CD4-positive, alpha-beta T cell treated with Interleukin-21 for 1 hour (primary cell): ENCODE results near the gene PPA2.
"Not testable (repeated sequence)": the region's sequence is repeated elsewhere in the genome, so short reads cannot be mapped to it uniquely, and the experiment has no call there.

ENCODE experiments used
- DNase-seq: peaks from one replicate; pipeline ENCODE4 v3.0.0-alpha.2; 2020

Gene PPA2

DNA sequence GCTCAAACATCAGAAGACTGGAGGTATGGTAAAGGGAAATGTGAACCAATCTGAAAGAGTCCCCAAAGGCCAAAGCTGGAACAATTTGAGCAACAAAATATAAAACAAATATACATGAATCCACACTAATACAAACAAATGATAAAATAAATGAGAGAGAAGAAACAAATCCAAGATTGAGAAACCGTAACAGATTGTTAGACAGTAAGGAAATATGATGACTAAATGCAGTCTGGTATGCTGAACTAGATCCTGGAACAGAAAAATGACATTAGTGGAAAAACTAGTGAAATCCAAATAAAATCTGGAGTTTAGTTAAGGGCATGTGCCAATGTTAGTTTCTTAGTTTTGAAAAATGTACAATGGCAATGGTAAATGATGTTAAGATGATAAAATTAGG is 15.9 kb downstream of the PPA2 start:
- DNase-seq = no peak

DNA sequence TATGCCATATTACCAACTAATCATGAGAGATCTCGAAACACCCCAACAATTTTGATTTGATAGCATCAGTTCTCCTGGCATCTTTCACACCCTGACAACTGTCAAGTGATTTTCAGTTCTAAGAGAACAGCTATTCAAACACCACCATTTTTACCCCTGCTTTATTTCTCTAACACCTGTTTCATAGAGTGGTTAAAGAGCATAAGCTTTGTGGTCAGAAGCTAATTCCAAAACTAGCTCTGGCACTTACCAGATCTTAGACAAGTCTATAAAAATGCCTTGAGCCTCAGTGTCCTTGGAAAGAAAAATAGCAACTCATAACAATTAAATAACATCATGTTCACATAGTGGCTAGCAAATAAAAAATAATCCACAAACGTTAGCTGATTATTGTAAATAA is 17.9 kb downstream of the PPA2 start:
- DNase-seq = no peak

DNA sequence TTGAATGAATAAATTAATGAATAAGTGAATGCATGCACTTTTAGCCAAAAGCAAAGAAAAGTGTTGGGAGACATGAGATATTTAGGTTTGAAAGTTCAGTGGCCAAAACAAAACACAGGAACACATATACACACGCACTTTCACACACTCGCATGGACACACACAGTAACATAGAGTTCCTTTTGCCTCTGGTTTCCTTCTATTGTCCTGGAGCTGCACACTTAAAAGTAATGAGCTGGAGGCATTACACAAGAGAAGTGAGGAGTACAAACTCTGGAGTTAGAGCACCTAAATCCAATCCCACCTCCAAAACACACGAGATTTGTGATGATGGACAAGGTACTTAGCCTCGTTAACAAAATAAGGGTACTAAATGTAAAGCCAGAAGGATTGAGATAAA is 18.7 kb downstream of the PPA2 start:
- no peak for DNase-seq

DNA sequence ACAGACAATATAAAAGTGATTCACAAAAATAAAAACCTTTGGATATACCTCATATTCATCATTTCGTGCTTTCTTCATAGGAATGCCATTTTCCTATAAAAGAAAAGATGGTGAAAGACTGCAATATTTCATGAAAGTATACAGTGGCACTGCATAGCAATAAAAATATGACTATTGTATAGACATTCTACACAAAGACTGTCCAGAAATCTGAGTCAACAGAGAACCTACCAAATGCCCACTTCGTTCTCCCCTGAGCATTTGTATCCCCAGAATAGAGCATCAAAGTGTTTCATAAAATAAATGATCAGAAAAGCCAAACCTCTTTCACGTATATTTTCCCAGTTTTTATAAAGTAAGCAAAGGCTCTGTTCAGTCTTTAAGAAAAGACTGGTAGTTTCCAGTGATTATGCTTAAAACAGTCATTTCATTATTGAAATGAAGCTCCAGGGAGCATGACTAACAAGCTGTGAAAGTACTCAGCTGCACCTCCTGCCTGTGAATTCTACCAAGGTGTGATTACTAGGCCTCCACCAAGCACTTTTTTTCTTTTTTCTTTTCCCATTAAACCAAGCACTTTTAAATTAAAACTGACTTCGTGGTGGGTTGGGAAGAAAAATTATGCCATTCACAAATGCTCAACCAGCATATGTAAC is 20.2 kb downstream of the PPA2 start:
- DNase-seq = no peak

DNA sequence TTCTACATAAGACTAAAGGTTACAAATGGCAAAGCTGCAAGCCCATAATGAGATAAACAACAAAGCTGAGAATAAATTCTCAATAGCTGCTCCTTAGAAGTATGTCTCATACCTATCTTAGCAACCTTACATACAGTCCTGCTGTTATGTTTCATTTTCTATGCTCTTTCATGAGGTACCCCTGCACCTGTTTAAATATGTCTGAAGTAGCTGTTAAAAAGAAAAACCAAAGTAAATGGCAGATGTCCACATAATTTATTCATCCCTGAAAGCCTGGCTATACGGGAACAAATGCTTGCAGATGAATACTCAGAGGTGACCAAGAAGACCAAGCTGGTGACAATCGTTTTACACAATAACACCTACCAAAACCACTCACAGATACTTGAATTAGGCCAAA is 22.5 kb downstream of the PPA2 start:
- DNase-seq = no peak

DNA sequence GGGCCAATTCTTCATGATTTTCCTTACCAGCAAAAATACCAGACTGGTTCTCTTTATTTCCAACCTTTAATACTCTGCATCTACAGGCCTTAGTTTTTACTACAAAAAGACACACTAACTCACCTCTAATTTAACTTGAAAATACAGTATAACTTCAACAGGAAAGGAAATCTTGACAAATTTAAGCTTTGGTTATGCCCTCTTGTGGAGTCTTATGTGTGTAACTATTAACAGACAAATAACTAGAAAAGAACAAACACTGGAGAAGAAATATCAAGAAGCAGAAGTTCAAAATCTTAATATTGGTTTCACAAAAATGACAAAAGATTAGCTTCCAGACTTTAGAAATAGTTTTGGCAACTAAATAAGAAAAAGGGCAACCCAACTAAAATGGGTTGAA is 33.0 kb downstream of the PPA2 start:
- DNase-seq = no peak

DNA sequence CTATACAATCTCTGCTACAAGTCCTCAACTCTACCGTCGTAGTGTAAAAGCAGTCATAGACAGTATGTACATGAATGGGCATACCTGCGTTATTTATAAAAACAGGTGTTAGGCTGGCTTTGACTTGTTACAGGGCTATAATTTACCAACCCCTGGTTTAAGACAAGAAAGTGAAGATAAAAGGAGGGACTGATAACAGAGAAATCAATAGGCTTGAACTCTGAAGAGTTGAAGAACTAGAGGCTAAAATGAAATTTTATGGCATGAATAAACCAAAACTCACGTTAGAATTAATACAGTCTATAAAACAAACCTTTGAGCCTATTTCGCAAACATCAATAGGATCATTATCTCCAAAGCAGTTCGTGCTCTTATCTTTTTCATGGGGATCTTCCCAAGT is 36.2 kb downstream of the PPA2 start:
- DNase-seq = no peak

DNA sequence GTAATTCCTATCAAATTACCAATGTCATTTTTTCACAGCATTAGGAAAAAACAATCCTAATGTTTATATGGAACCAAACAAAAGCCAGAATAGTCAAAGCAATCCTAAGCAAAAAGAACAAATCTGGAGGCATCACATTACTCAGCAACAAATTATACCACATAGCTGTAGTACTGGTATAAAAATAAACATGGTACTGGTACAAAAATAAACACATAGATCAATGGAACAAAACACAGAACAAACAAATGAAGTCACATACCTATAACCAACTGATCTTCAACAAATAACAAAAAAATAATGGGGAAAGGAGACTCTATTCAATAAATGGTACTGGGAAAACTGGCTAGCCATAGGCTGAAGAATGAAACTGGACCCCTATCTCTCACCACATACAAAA is 37.4 kb downstream of the PPA2 start:
- DNase-seq = no peak

DNA sequence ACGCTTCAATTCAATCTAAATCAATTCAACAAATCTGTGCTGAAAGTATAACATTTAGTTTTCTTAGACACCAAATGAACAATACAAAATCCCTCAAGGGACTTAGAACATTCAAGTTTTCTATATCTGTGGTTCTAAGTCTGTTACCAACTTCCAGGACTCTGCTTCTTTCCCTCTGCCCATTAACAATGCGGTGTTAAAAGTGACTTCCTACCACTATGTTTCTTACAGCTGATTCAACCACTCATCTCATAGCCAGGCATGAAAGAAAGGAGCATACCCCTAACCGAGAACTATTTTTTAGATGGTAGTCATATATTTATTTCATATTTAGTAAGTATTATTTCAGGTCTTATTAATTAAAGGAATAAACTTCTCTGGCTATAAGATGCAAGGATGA is 38.9 kb downstream of the PPA2 start:
- DNase-seq = no peak

DNA sequence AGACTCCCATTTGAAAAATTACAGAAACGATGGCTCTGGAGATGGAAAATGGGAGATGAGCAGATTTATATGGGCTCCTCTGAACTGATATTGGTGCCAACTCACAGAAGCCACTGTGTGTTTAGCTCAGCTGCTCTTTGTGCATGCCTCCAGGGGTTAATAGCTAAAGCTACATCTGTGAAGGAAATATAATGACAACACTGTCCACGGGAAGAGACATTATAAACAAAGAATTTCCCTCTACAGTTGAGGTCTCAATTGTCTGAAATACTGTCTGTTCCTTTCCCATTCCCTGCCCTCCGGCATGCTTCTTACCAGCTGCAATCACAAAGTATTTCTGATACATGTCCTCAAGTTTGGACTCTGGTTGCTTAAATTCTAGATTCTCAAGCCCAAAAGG is 40.4 kb downstream of the PPA2 start:
- no peak for DNase-seq

DNA sequence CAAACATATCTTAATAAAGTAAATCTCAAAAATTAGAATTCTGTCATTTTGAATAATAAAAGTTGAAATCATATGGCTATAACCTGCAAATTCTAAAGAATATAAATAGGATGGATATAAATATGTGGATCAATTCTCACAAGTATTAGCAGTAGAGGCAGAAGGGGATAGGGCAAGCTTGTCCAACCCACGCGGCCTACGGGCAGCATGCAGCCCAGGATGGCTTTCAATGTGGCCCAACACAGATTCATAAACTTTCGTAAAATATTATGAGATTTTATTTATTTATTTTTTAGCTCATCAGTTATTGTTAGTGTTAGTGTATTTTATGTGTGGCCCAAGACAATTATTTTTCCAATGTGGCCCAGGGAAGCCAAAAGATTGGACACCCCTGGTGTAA is 41.4 kb downstream of the PPA2 start:
- no peak for DNase-seq

DNA sequence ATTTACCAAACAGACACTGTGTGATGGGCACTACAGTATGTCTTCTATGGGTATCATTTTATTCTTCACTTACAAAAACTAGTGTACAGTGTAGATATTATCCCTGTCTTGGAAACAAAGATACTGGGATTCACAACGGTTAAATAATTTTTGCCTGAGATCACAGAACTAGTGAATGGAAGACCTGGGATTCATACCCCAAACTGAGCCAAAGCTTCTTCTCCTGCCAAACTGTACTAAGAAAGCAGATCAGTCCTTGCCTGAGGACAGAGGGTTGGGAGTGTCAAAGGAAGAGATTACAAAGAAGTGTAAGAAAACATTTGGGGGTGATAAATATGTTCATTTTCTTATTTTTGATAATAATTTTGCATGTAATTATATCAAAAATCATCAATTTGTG is 43.1 kb downstream of the PPA2 start:
- DNase-seq = no peak

DNA sequence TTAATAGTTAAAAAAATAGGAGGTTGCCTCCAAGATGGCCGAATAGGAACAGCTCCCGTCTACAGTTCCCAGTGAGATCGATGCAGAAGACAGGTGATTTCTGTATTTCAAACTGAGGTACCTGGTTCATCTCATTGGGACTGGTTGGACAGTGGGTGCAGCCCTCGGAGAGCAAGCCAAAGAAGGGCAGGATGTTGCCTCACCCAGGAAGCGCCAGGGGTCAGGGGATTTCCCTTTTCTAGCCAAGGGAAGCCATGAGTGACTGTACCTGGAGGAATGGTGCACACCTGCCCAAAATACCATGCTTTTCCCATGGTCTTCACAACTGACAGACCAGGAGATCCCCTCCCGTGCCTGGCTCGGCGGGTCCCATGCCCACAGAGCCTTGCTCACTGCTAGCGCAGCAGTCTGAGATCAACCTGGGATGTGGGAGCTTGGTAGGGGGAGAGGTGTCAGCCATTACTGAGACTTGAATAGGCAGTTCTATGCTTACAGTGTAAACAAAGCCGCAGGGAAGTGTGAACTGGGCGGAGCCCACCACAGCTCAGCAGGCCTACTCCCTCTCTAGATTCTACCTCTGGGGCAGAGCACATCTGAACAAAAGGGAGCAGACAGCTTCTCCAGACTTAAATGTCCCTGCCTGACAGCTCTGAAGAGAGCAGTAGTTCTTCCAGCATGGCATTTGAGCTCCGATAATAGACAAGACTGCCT is 47.5 kb downstream of the PPA2 start:
- DNase-seq = no peak

DNA sequence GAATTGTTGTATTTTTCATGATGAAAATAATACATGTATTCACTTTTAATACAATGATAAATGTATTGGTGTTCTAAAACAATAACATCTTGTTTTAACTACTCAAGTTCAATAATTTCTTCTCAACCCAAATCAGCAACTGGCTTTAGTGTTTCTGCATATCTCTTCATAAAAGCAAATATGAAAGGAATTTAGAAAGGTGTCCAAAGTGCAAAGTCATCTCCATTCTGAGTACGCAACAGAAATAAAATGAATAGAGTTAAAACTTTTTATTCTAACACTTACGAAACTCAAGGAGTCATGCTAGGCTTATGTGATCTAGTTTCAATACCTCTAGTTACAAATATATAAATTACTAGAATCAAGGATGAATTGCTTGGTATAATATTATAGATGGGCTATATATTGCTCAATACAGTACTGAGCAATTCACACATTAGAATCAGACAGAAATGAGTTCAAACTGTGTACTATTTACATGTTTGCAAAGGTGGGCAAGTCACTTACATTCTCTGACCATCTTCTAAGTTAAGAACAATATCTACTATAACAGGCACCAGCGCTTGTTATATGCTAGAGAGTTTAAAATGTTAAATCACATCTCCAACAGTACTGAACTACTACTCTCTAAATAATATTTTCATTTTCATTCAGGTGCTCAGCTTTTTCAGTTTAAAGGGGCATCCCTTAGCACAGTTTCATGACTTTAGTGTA is 51.5 kb downstream of the PPA2 start:
- no peak for DNase-seq

DNA sequence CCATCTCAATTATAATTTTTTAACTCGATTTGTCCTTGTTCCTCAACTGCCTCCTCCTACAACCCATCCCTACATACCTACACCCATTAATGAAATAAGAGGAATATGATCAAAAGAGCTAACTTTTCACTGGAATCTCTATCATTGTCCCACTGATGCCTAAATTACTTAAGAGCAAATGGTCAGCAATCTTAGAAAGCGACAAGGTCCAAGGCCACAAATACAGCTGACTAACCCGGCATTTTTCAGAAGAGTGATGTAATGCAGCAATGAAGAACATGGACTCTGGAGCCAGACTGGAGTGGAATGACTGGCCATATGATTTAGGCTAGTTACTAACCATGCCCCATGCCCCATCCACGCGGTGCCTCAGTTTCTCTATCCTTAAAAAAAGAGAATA is 56.2 kb downstream of the PPA2 start:
- DNase-seq = no peak

DNA sequence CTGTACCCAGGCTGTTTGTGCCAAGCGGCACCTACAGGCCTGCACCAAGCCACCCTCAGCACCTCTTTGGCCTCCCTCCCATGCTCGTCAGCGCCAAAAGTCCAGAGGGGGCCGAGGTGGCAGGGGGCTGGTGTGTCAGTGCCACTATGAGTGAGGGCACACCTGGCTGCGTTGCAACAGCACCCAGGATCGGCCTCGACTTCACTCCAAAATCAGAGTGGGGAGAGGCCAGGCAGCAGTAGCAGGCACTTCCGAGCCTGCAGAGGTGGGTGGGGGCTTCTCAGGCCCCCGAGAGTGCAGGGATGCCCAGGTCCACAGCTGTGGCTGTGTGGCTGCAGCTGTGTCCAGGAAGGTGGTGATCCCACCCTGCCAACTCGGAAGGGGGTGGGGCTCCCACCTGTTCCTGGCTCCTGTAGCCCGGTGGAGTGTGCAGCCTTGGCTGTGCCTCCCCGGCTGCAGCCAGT is 58.5 kb downstream of the PPA2 start:
- DNase-seq = no peak

DNA sequence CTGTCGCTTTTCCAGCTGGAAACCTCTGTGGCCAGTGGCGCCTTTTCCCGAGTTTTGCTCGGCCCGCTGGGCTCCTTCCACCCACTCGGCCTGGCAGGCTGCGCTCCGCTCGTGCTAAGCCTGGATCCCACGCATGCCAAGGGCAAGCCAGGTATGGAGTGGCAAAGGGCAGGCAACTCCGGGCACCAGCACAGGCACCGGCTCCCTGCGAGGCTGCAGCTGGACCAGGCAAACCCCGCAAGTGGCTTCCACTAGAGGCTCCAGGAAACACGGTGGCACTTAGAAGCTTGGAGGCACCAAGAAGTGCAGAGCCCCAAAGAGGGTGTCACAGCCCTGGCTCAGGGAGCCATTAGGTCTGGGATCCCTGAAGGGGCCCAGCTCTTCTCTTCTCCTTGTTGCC is 59.5 kb downstream of the PPA2 start:
- no peak for DNase-seq

DNA sequence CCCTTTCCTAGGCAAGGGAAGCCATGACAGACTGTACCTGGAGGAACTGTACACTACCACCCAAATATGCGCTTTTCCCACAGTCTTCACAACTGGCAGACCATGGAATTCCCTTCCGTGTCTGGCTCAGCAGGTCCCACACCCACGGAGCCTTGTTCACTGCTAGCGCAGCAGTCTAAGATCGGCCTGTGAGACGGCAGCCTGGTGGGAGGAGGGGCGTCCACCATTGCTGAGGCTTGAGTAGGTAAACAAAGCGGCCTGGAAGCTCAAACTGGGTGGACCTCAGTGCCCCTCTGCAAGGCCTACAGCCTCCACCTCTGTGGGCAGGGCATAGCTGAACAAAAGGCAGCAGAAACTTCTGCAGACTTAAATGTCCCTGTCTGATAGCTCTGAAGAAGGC is 64.7 kb downstream of the PPA2 start:
- DNase-seq = not testable (repeated sequence)

DNA sequence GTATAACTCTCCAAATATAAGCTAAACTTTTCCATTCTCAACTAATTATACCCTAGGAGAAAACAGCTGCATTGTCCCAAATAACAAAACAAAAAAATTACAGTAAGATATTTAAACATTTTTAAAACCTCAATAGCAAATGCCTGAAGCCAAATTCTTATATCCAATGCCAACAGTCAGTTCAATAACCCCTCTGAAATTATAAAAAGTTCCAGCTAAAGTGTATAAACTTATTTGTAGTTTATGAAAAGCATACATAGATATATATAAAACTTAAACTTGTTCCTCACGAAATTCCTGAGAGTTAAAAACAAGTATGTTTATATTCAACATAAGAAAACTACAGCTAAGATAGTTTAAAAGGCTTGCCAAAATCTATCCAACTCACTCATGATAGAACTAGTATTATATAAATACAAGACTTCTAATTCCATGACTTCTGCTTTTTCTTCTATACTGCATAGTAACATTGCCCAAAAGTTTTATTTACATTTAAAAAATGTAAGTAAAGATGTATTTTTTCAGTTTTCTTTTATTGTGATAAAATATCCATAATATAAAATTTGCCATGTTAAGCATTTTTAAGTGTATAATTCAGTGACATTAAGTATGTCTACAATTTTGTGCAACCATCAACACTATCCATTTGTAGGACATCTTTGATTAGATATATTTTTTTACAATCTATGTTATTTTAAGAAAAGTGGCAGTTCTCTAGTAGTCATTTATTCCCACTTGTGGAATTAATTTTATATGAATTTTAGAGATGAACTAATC is 72.8 kb downstream of the PPA2 start:
- DNase-seq = no peak

DNA sequence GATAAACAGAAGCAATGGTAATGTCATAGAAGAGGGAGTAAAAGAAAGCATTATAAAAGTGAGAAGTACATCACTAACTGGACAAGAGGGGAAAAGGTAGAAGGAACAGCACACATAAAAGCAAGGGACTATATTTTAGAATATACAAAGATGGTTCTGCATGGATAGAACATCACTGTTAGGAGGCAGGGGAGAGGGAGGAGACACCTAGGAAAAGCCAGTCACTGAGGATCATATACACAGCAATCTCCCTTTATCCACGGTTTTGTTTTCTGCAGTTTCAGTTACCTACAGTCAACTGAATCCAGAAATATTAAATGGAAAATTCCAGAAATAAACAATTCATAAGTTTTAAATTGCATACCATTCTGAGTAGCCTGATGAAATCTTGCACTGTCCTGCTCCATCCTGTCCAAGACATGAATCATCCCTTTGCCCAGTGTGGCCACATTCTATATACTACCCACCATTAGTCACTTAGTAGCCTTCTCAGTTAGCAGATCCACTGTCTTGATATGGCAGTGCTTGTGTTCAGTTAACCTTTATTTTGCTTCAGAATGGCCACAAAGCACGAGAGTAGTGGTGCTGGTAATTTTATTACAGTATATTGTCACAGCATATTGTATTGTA is 74.2 kb downstream of the PPA2 start:
- DNase-seq = no peak

DNA sequence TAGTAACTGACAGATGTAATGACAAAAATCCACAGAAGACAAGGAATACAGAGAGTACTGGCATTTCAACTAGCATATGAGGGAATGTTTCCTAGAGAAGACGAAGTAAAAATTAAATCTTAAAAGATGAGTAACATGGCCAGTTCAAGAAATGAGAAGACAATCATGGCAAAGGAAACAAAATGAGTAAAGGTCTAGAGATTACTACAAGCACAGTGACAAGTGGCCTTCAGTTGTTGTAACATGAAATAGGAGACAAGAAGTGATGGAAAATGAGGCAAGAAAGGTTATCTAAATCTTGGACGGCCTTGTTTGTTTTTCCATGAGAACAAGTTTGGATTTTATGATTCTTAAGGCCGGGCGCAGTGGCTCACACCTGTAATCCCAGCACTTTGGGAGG is 81.0 kb downstream of the PPA2 start:
- DNase-seq = no peak

DNA sequence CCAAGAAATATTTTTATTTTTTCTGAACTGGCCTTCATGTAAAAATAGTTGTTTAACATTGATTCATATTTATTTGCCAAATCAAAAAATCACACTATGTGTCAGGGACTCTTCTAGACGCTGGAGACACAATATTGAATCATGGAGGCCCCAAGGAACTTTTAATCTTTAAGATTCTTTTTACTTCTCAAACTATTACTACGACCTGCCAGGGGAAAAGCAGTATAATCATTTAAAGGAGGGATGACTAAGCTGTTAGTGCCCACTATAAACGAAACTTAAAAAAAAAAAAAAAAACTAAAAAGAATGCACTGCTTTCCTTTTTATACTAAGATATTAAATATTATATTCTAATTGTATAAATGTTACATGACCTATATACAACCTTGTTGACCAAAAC is 84.7 kb downstream of the PPA2 start:
- no peak for DNase-seq

DNA sequence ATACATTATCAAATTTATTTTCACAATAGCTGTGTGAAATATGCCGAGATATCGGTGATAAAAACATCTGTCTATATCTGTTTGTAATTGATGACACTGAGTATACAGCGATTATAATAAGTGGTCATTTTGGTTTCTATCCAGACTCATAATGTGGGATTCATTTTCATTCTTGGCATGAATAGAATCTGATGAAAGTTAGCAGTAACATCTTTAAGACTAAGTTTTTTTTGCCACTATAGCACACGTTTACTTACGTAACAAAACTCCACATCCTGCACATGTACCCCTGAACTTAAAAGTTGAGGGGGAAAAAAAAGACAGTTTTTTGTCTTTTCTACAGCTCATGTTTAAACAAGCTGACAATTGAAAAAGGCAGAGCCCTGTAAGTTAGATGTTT is 86.4 kb downstream of the PPA2 start:
- no peak for DNase-seq
